MCF 10A (cell line): ENCODE data around the gene CCDC167. TPM values are rescaled to one million over a fixed set of nuclear protein-coding genes. Genes with fewer than 3 reads are reported as not detected.

Source experiments
- BruUV-seq: library from RNA; stranded (reverse); fragments of 400-500 nt; replicated peaks from 2 replicates; lab custom pipeline; 2021; lab: Mats Ljungman, UMichigan
- CTCF ChIA-PET: fragments of 300-600 bp; sonication (Branson Sonifier 250); formaldehyde crosslinking; extraction: SDS; loops from one replicate; lab custom pipeline; 2021; ENCODE audit warnings: antibody characterized with exemption, inconsistent platforms; lab: Yijun Ruan, JAX
- POLR2A ChIA-PET: fragments of 300-600, 350-650 bp; sonication (Branson Sonifier 250); formaldehyde crosslinking; extraction: SDS; loops from one replicate; lab custom pipeline; 2020; ENCODE audit warnings: antibody characterized with exemption, inconsistent platforms; lab: Yijun Ruan, JAX
- DNase-seq: peaks from one replicate; pipeline ENCODE4 v3.0.0-alpha.2; 2018; ENCODE audit not compliant: unreplicated experiment
- H3K27ac Mint-ChIP-seq: one replicate; pipeline ENCODE4 v1.8.0; 2022; ENCODE audit warnings: mild to moderate bottlenecking, low read depth, mixed read lengths; ENCODE audit not compliant: unreplicated experiment
- H3K27me3 Mint-ChIP-seq: one replicate; pipeline ENCODE4 v1.8.0; 2022; ENCODE audit warnings: mixed read lengths; ENCODE audit not compliant: insufficient read depth, unreplicated experiment
- H3K36me3 Mint-ChIP-seq: one replicate; pipeline ENCODE4 v1.8.0; 2022; ENCODE audit warnings: mild to moderate bottlenecking, moderate library complexity, mixed read lengths; ENCODE audit not compliant: insufficient read depth, unreplicated experiment
- H3K4me1 Mint-ChIP-seq: one replicate; pipeline ENCODE4 v1.8.0; 2022; ENCODE audit warnings: mixed read lengths; ENCODE audit not compliant: insufficient read depth, unreplicated experiment
- H3K4me3 Mint-ChIP-seq: one replicate; pipeline ENCODE4 v1.8.0; 2022; ENCODE audit warnings: mild to moderate bottlenecking, moderate library complexity, mixed read lengths; ENCODE audit not compliant: unreplicated experiment
- H3K9me3 Mint-ChIP-seq: one replicate; pipeline ENCODE4 v1.8.0; 2022; ENCODE audit warnings: mixed read lengths; ENCODE audit not compliant: unreplicated experiment
- CTCF ChIP-seq: fragments of 200-600 bp; IDR thresholded peaks from one replicate; pipeline ENCODE4 v1.8.0; 2022; ENCODE audit warnings: antibody characterized with exemption, mild to moderate bottlenecking; ENCODE audit not compliant: unreplicated experiment
- intact Hi-C: fragments of 100-400 bp; cut with micrococcal nuclease; formaldehyde crosslinking; loops from 2 replicates; pipeline ENCODE4 v1.14.1; 2022
- total RNA-seq: library from RNA; stranded (reverse); gene quantifications from 2 replicates; pipeline ENCODE4 v1.2.3, GENCODE V29; 2022

The CCDC167 gene
- total RNA-seq, 1 experiment from 2014 or later: 24.4 TPM

GRCh38 chr6:37489697-37490336 is 9.9 kb downstream of the CCDC167 start:
- CTCF ChIA-PET: no interaction called here
- Mint-ChIP-seq H3K4me1 (peaks cover 10% of the 10 kb centered on the region), H3K36me3 (peaks cover 12% of the 10 kb centered on the region), H3K27me3 (no peaks in the 10 kb centered on the region), H3K9me3 (no peaks in the 10 kb centered on the region), H3K4me3 (no peak overlapping the region), H3K27ac (no peak overlapping the region)
- no peak for DNase-seq
- BruUV-seq: no TSS peak
- POLR2A ChIA-PET: no interaction called here
- TF ChIP-seq CTCF: no peak
- intact Hi-C loops: no loop called here

GRCh38 chr6:37488476-37488875 is 11.2 kb downstream of the CCDC167 start:
- Mint-ChIP-seq H3K9me3 (no peaks in the 10 kb centered on the region), H3K4me1 (peaks cover 10% of the 10 kb centered on the region), H3K27me3 (no peaks in the 10 kb centered on the region), H3K36me3 (peaks cover 6% of the 10 kb centered on the region), H3K27ac (no peak overlapping the region), H3K4me3 (no peak overlapping the region)
- POLR2A ChIA-PET: interaction anchor here (1.2 kb wide), 1 partner anchor 15 kb away, joined by 3 read pairs; no protein-coding TSS in a partner anchor
- intact Hi-C loops: no loop called here
- BruUV-seq: no TSS peak
- CTCF ChIA-PET: interaction anchor here (0.8 to 1.1 kb wide), 3 partner anchors 8 to 204 kb away, joined by 3 to 5 read pairs (median 3); no protein-coding TSS in a partner anchor
- DNase-seq: no peak
- TF ChIP-seq CTCF: no peak

- H3K4me1 Mint-ChIP-seq: peaks cover 10% of the 10 kb centered on the region
- H3K4me3 Mint-ChIP-seq: no peak overlapping the region
- peaks cover 8% of the 10 kb centered on the region for H3K36me3 Mint-ChIP-seq
- BruUV-seq: no TSS peak
- no peak for TF ChIP-seq CTCF
- ChIA-PET POLR2A (interaction anchor here (0.6 to 1.2 kb wide), 3 partner anchors 11 to 223 kb away, joined by 3 read pairs; no protein-coding TSS in a partner anchor), CTCF (interaction anchor here (0.7 to 1.3 kb wide), 5 partner anchors 9 to 205 kb away, joined by 3 to 5 read pairs (median 3); no protein-coding TSS in a partner anchor)
- H3K27me3 Mint-ChIP-seq: no peaks in the 10 kb centered on the region
- intact Hi-C loops: no loop called here
- H3K27ac Mint-ChIP-seq: no peak overlapping the region
- no peaks in the 10 kb centered on the region for H3K9me3 Mint-ChIP-seq
- DNase-seq: no peak
These were observed 11.9 kb downstream of the CCDC167 start for GRCh38 chr6:37487591-37488380.
